Aorta (tissue), 5 donors: Measurements from ENCODE around the gene PRODH. TPM values are rescaled to one million over a fixed set of nuclear protein-coding genes. Genes with fewer than 3 reads are reported as not detected.

Experiments used
- ATAC-seq: fragments of 200-7000 bp; cut with Tn5 transposase; one replicate; pipeline ENCODE4 v1.9.1; 2022; ENCODE audit warnings: moderate library complexity; ENCODE audit not compliant: low FRiP score
- DNase-seq, 2 donors: peaks; one replicate each; pipeline ENCODE4 v3.0.0-alpha.2; 2020
- H3K27ac ChIP-seq, 2 donors: one replicate each; pipeline ENCODE4 v1.5.1; 2013; ENCODE audit warnings: low read length in 2 of 2, mild to moderate bottlenecking in 2 of 2, moderate library complexity in 2 of 2, control low read depth in 1 of 2, inconsistent platforms in 1 of 2, low read depth in 1 of 2
- H3K27me3 ChIP-seq, 2 donors: one replicate each; pipeline ENCODE4 v1.6.1; 2013; ENCODE audit warnings: control low read depth in 1 of 2, low read length in 1 of 2, mild to moderate bottlenecking in 1 of 2, moderate library complexity in 1 of 2; ENCODE audit not compliant: insufficient read depth in 2 of 2, control insufficient read depth in 1 of 2
- H3K36me3 ChIP-seq, 2 donors: one replicate each; pipeline ENCODE4 v1.6.1; 2013; ENCODE audit warnings: control low read depth in 1 of 2, low read length in 1 of 2, mild to moderate bottlenecking in 1 of 2; ENCODE audit not compliant: insufficient read depth in 2 of 2, control insufficient read depth in 1 of 2
- H3K4me1 ChIP-seq, 2 donors: one replicate each; pipeline ENCODE4 v1.6.1; 2013; ENCODE audit warnings: low read length in 2 of 2, control low read depth in 1 of 2, mild to moderate bottlenecking in 1 of 2, moderate library complexity in 1 of 2; ENCODE audit not compliant: insufficient read depth in 2 of 2, control insufficient read depth in 1 of 2
- H3K4me3 ChIP-seq, 2 donors: one replicate each; pipeline ENCODE4 v1.5.1; 2013; ENCODE audit warnings: low read length in 2 of 2, control low read depth in 1 of 2, mild to moderate bottlenecking in 1 of 2
- H3K9me3 ChIP-seq: one replicate; pipeline ENCODE4 v1.6.1; 2013; ENCODE audit warnings: mild to moderate bottlenecking, low read length; ENCODE audit not compliant: control insufficient read depth
- WGBS, 2 donors: extraction: QIAGEN DNeasy Blood & Tissue Kit; methylation state at CpG; one replicate each; pipeline ENCODE4 v1.1.7; 2013; 5-methylcytosine and 5-hydroxymethylcytosine counted together
- intact Hi-C, 2 donors: fragments of 100-400 bp; cut with DNase I; formaldehyde crosslinking; loops; one replicate each; pipeline versions ENCODE4 v1.14.2 to v1.15.0; 2022
- long read RNA-seq, 2 donors: library from polyadenylated mRNA; unstranded; transcript quantifications; one replicate each; pipeline ENCODE4 v2.0.0, GENCODE V29; 2020 to 2021
- polyA plus RNA-seq, 2 donors: library from polyadenylated mRNA; stranded (reverse); fragments of 200-250 nt; gene quantifications; one replicate each; pipeline ENCODE4 v1.2.3, GENCODE V29; 2013
- total RNA-seq, 2 donors: library from RNA; stranded (reverse); fragmentation: NEBNext Ultra II Directional; extraction: Animal tissue kit (Norgen Biotek cat#: 25700); gene quantifications; one replicate each; pipeline ENCODE4 v1.2.1, GENCODE V29; 2021
- donor health status: healthy with polysubstance abuse.
- donor health status: Bipolar disorder and iron deficiency.
- donor health status: DM: no; HTN: no; CAD: no.
- donor health status: DM: no; HTN: no; CAD: no.
- donor health status: DM: yes; HTN: yes; CAD: no.

The PRODH gene, protein sequence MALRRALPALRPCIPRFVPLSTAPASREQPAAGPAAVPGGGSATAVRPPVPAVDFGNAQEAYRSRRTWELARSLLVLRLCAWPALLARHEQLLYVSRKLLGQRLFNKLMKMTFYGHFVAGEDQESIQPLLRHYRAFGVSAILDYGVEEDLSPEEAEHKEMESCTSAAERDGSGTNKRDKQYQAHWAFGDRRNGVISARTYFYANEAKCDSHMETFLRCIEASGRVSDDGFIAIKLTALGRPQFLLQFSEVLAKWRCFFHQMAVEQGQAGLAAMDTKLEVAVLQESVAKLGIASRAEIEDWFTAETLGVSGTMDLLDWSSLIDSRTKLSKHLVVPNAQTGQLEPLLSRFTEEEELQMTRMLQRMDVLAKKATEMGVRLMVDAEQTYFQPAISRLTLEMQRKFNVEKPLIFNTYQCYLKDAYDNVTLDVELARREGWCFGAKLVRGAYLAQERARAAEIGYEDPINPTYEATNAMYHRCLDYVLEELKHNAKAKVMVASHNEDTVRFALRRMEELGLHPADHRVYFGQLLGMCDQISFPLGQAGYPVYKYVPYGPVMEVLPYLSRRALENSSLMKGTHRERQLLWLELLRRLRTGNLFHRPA
- total RNA-seq (1 to 10 TPM; 1.0 to 1.9 TPM), polyA plus RNA-seq (1 to 10 TPM; 1.5 to 2.3 TPM)
- long read RNA-seq, donor 1 = 0 reads
- long read RNA-seq, donor 2 = 0 reads

DNA sequence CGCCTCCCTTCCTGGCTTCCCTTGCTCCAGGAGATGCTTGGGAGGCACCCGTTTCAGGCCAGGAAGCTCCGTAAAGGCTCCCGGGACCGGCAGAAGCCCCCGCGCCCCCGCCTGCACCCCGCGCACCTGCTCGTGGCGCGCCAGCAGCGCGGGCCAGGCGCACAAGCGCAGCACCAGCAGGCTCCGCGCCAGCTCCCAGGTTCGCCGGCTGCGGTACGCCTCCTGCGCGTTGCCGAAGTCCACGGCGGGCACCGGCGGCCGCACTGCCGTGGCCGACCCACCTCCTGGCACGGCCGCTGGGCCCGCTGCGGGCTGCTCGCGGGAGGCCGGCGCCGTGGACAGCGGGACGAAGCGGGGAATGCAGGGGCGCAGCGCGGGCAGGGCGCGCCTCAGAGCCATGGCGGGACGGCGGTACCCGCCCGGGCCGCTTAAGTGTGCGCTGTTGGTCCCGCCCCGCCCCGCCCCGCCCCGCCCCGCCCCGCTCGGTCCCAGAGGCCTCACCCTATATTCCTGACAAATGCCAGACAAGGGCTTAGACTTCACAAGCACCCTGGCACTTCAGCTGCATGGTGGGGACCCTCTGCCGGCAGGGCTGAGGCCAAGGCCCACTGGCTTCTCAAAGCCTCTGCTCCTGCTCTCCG is at the start of gene PRODH:
PRODH (minus strand) TSS at position 405 of the 641 bp plus-strand sequence; CDS start at position 399, 6 bp downstream.
- intact Hi-C loops = no loop called here
- no CpG with 5 or more reads among the region's 67 CpGs for WGBS, 2 donors
- ATAC-seq = no peak
- no peaks in the 10 kb centered on the region for H3K4me1 ChIP-seq
- no peaks in the 10 kb centered on the region for H3K36me3 ChIP-seq
- H3K4me3 ChIP-seq = no peak within 1 kb of the TSS
- no peaks in the 10 kb centered on the region for H3K27me3 ChIP-seq
- no peak for DNase-seq
- no peaks in the 10 kb centered on the region for H3K9me3 ChIP-seq
- no peak within 1 kb of the TSS for H3K27ac ChIP-seq

DNA sequence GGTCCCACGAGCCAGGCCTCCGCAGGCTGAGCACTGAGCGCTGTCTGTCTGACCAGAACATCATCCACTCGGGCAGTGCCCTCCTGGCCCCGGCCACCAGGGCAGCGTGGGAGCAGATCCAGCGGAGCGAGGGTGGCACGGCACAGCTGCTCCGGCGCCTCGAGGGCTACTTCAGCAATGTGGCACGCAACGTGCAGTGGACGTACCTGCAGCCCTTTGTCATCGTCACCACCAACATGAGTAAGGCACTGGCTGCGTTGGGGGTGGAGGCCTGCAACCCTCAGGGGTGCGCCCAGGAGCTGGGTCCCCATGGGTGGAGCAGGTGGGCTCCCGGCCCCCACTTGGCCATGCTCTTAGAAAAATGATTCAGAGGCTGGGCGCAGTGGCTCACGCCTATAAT is 49.7 kb upstream of the PRODH start:
- no peaks in the 10 kb centered on the region for H3K4me1 ChIP-seq
- H3K27me3 ChIP-seq = no peaks in the 10 kb centered on the region
- intact Hi-C loops = no loop called here
- 90 to 91% methylated on average over 21 of the region's 21 CpGs for WGBS, 2 donors
- no peaks in the 10 kb centered on the region for H3K9me3 ChIP-seq
- no peaks in the 10 kb centered on the region for H3K36me3 ChIP-seq
- ATAC-seq (no peak), DNase-seq (peak; percentile 23 to 75)
- no peak overlapping the region for H3K27ac ChIP-seq
- no peak overlapping the region for H3K4me3 ChIP-seq

DNA sequence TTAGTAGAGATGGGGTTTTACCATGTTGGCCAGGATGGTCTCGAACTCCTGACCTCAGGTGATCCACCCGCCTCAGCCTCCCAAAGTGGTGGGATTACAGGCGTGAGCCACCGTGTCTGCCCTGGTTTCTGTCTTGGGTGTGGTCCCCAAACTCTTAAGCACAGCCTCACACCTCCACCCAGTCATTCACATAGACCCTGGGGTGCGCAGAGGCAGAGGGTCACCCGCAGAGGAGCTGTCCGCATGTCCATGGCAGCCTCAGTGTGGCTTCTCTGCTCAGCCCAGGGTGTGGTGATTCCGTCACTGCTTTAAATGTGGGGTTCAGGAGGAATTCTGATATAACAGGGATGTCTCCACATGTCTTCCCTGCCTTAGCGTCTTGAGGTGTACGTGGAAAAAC is 48.5 kb upstream of the PRODH start:
- peak in 1 of 2 donors; percentile 30 for DNase-seq
- 84 to 87% methylated on average over 10 of the region's 10 CpGs for WGBS, 2 donors

DNA sequence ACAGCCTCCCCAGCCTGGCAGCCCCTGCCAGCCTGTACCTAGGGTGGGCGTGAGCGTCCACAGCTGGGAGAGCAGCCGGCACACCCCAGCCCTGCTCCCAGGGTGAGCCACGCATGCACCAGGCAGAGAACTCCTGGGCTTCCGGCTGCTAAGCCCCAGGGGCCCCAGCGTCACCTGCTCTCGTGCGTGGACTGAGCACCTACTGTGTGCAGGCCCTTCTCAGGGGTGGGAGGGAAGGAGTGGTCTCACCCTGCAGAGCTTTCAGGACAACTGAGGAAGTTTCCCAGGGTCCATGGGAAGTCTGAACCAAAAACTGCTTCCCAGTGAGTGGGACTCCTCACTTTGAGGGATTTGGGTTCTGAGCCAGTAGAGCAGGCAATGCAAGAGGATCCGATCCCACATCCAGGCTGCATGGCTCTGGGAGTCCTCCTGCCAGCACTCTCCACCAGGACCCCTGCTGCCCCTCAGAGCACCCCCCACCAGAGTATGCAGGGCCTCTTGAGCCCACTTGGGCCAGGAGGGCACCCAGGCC is 47.1 kb upstream of the PRODH start:
- intact Hi-C loops = no loop called here
- Histone ChIP-seq H3K27me3 (no peaks in the 10 kb centered on the region), H3K4me1 (no peaks in the 10 kb centered on the region), H3K9me3 (peaks cover 5% of the 10 kb centered on the region), H3K36me3 (no peaks in the 10 kb centered on the region), H3K4me3 (no peak overlapping the region), H3K27ac (no peak overlapping the region)
- ATAC-seq = no peak
- 75 to 80% methylated on average over 9 of the region's 9 CpGs for WGBS, 2 donors
- DNase-seq = peak; percentile 25 to 71

More for the DNA sequence above, 48.5 kb upstream of the PRODH start:
- Histone ChIP-seq H3K9me3 (peaks cover 5% of the 10 kb centered on the region), H3K4me3 (no peak overlapping the region), H3K36me3 (no peaks in the 10 kb centered on the region), H3K27me3 (no peaks in the 10 kb centered on the region), H3K27ac (no peak overlapping the region), H3K4me1 (no peaks in the 10 kb centered on the region)
- intact Hi-C loops = no loop called here
- no peak for ATAC-seq

DNA sequence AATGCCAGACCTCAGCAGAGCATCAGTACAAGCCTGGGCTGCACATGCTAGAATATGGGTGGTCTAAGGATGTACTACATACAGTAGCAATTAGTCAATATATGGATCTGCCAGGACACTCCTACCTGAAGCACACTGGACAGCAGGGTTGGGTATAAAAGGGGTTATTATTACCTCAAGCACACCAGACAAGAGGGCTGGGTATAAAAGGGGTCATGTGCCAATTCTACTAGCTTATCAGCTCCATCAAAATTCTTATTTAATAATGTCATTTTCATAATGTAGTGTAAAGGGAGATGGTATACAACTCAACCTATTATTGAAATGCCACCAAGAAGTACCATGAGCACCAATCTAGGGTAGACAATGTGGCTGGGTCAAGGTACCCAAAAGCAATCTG is 44.7 kb upstream of the PRODH start:
- H3K27ac ChIP-seq = no peak overlapping the region
- intact Hi-C loops = no loop called here
- no peaks in the 10 kb centered on the region for H3K36me3 ChIP-seq
- H3K4me3 ChIP-seq = no peak overlapping the region
- ATAC-seq = no peak
- H3K9me3 ChIP-seq = peaks cover 5% of the 10 kb centered on the region
- no peaks in the 10 kb centered on the region for H3K4me1 ChIP-seq
- DNase-seq = no peak
- no peaks in the 10 kb centered on the region for H3K27me3 ChIP-seq

GRCh38 chr22:18979957-18980356 is 43.9 kb upstream of the PRODH start:
- Histone ChIP-seq H3K27me3 (no peaks in the 10 kb centered on the region), H3K4me1 (no peaks in the 10 kb centered on the region), H3K36me3 (no peaks in the 10 kb centered on the region), H3K4me3 (no peak overlapping the region), H3K9me3 (peaks cover 5% of the 10 kb centered on the region), H3K27ac (no peak overlapping the region)
- ATAC-seq (no peak), DNase-seq (peak in 1 of 2 donors; percentile 3)
- WGBS, 2 donors = 87 to 100% methylated on average over 1 of the region's 1 CpG
- intact Hi-C loops = no loop called here

DNA sequence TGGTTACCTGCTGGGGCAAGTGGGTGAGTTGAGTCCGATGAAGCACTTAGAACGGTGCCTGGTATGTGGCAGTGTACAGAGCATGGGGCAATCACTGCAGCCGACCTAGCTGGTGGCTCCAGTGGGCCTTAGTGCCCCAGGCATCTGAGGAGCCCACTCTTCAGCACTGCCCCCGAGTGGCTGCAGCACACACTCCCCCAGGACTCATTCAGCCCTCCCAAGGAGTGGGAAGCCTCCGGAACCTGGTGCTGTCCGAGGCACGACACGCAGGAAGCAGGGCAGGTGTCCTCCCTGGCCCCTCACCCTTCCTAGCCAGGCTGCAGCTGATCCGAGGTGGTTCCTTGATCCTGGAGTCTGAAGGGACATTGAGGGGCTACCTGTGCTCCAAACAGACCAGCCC is 42.4 kb upstream of the PRODH start:
- H3K27ac ChIP-seq = no peak overlapping the region
- H3K4me3 ChIP-seq = no peak overlapping the region
- peaks cover 5% of the 10 kb centered on the region for H3K9me3 ChIP-seq
- WGBS, 2 donors = 73 to 80% methylated on average over 8 to 9 of the region's 9 CpGs
- H3K27me3 ChIP-seq = no peaks in the 10 kb centered on the region
- ATAC-seq (no peak), DNase-seq (peak; percentile 24 to 70)
- intact Hi-C loops = no loop called here
- no peaks in the 10 kb centered on the region for H3K36me3 ChIP-seq
- H3K4me1 ChIP-seq = no peaks in the 10 kb centered on the region

GRCh38 chr22:18977824-18978425 is 41.8 kb upstream of the PRODH start:
- Histone ChIP-seq H3K4me3 (no peak overlapping the region), H3K9me3 (peaks cover 5% of the 10 kb centered on the region), H3K4me1 (no peaks in the 10 kb centered on the region), H3K27ac (no peak overlapping the region), H3K27me3 (no peaks in the 10 kb centered on the region), H3K36me3 (no peaks in the 10 kb centered on the region)
- intact Hi-C loops = no loop called here
- no peak for ATAC-seq
- 85 to 86% methylated on average over 9 of the region's 9 CpGs for WGBS, 2 donors
- DNase-seq = peak; percentile 27 to 41
